ENCODE results near the gene RAD51AP1.
A peak's percentile ranks its signal among the peaks of the same experiment; 100 is the strongest.

RAD51AP1 gene

DNA sequence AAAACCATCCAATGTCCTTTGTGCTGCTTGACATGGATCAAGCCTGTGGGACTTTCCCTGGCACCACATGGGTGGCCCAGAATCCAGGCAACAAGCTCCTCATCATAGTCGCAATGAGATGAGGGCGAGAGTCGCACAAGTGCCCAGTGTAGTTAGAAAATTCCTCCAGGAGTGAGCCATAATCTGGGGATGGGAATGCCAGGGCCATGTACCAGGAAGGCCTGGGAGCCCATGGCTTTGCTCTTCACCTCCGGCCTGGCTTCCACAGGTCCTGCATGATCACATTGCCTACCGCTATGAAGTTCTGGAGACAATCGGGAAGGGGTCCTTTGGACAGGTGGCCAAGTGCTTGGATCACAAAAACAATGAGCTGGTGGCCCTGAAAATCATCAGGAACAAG lies 57.2 kb downstream of the RAD51AP1 start:
- DNase-seq: no peak

GRCh38 chr12:4603421-4603820 lies 64.7 kb downstream of the RAD51AP1 start:
- DNase-seq: no peak

GRCh38 chr12:4603946-4604345 lies 65.3 kb downstream of the RAD51AP1 start:
- no peak for DNase-seq

- peak; percentile 68 for DNase-seq
These were observed 66.0 kb downstream of the RAD51AP1 start for GRCh38 chr12:4604684-4605193.

DNA sequence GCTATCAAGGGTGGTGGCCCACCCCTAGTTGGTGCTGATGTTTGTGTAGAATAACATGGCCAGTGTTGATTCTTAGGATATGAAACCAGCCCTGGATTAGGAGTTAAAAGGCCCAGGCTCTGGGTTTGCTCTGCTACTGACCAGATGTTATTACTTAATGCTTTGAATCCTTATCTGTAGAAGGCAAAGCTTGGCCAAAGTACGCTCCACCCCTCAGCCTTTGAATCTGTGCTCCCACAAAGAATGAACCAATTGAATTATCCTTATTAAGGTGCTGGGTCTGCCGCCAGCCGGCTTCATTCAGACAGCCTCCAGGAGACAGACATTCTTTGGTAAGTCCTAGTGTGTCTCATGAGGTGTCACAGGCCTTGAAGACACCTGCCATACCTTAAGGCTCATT lies 68.4 kb downstream of the RAD51AP1 start:
- no peak for DNase-seq

DNA sequence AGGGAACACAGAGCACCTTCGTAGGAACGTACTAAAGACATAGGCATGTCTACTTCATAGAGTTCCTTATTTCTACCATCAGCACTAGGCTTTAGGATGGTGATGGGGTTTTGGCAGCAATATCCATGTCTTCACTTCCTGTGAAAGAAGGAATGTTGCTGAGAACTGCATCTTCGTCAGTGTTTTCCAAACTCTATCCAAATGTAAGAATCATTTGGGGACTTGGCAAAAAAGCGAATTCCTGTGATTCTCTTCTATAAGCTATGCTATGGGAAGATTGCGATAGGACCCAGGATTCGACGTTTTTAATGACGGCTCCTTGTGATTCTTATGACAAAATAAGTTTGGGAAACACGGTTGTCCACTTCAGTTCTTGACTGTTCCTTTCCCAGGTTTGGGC lies 70.4 kb downstream of the RAD51AP1 start:
- no peak for DNase-seq
